Stimulated activated CD4-positive, alpha-beta T cell treated with anti-CD3 and anti-CD28 coated beads, Interleukin-1b, Interleukin-23, amount 100 ng/mL, for 4 hours (primary cell): Measurements from ENCODE around the gene EFNA4.

Experiments used
- DNase-seq, 2 donors: peaks; one replicate each; pipeline ENCODE4 v3.0.0-alpha.2; 2020; ENCODE audit warnings: low read depth in 2 of 2

Gene EFNA4

DNA sequence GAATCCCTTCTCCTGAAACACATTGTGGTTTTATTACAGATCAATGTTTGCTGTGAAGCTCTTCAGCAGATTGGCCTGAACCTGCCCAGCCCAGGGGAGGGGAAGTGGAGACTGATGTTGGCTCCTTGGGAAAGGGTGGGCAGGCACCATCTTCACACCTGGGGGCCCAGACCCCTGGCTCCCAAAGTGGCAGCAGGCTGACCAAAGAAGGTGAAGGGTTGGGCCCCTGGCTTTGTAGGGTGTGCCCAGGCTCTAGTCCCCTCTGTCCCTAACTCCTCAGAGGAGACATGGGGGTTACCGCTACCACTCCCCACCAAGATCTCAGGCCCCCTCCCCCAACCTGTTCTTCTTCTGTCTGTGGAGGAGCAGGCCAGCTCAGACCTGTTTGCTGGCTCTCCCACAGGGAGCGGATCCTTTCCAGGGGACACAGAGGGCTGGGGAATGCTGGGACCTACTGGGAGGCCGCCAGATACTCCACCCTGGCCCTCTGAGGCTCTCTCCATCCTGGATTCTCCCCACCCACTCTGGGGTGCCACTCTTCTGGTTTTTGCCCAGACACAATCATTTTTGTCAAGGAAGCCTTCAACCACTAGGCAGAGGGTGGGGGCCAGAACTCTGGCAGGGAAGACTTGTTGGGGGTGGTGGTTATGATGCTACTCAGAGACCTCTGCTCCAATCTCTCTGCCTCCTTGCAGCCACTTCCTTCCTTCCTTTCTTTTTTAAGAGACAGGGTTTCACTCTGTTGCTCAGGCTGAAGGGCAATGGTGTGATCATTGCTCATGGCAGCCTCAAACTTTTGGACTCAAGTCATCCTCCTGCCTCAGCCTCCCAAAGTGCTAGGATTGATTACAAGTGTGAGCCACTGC lies 10.1 kb downstream of the EFNA4 start:
- DNase-seq: no peak

DNA sequence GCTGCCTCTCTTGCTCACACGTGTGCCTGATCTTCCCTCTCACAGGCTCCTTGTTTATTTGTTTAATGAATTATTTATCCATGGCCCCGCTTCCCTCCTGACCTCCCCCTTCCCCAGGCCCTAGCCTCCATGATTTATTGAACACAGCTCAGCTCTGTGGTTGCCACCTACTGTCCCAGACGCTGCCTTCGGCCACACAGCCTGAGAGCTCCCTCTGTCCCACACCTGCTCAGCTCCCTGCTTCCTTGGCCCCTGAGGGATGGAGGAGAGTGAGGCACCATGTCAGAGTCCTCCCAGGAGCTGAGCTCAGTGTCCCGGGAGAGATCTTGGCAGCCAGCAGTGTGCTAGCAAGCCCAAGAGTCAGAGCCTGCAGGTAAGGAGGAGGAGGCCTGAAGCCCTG lies 12.0 kb downstream of the EFNA4 start:
- no peak for DNase-seq

DNA sequence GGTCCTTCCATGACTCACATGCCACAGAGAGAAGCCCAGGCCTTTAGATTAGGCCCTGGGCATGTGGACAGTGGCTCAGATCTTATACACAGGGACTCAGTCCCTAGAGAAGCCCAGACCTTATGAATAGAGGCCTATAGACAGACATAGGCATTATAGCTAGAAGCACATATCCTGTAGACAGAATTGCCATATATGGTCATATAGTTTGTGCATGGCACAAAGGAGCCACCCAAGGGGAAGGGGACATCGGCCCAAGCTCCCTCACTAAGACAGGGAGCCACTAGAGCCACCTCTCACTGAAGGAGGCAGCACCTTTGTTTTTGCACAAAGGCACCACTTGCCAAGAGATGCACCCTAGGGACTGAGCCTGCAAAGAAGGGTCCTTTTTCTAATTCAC lies 12.8 kb downstream of the EFNA4 start:
- DNase-seq: no peak

DNA sequence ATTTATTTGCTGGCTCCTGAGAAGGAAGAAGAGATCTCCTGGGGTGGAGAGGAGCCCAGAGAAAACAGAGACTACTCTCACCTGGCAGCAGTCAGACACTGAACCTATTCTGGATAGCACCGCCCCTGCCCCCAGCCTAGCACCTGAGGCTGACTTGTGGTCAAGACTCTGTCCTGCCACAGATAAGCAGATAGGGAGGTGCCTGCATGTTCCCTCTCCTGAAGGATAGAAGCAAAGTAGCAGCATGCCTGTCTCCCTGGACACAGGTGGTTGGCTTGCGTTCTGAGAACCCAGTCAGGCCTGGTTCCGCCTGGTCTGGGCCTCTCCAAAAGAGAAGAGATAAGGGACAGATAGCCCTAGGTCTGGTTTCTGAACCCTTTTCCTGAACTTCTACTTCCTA lies 13.8 kb downstream of the EFNA4 start:
- DNase-seq: no peak

DNA sequence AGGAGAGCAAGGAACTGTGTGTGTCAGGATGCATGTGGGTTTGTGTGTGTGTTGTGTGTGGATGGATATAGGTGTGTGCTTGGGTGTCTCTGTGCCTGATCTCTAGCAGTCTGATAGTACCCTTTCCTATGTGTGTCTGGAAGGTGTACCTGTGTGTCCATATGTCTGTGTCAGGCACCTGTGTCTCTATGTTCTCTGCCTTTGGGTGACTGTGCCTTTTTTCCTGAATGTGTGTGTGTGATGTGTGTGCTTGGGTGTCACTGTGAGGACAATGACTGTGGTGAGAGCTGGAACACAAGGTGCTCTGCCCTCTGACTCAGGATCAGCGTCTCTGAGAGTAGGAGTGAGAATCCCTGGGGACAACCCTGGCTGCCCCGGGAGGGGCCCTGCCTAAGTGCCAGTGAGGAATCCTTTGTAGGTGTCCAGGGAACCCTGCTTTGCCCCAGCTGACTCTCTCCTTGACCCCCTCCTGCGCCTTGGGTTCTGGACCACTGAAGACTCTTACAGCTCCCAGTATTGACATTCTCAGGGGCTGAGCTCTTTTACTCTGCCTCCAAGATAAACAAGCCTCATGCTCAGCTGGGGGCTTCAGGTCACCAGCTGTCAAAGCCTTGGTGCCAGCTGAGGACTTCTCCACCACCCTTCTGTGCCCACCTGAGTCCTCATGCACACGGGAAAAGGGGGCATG lies 14.4 kb downstream of the EFNA4 start:
- DNase-seq: no peak

DNA sequence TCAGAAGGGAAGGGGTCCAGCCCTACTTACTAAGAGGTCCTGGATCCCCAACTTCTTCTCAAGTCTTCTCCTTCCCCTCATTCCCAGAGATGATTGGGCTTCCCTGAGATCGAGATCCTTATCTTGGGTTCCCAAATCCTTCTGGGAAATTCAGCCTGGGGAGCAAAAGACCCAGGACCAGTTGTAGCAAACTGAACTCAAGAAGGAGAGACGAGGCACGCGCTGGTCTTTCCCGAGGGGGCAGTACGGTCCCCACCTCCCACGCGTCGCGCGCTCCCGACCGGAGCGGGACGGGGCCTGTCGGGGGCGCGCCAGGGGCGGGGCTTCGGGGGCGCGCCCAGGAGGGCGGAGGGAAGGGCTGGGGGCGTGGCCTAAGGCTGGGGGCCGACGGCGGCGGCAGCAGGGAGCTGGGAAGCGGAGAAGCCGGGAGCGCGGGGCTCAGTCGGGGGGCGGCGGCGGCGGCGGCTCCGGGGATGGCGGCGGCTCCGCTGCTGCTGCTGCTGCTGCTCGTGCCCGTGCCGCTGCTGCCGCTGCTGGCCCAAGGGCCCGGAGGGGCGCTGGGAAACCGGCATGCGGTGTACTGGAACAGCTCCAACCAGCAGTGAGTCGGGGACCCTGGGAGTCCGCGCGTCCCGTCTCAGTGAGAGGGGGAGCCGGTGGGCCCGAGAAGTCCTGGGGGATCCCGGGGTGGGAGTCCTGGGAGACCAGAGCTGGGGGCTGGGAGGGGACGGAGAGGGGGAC lies 15.1 kb downstream of the EFNA4 start, which contains the start of gene EFNA3:
Gene EFNA3 (plus strand): TSS at position 369 of the 741 bp plus-strand sequence. CDS start 105 bp downstream, at position 474.
- DNase-seq: peak; percentile 62 to 66

DNA sequence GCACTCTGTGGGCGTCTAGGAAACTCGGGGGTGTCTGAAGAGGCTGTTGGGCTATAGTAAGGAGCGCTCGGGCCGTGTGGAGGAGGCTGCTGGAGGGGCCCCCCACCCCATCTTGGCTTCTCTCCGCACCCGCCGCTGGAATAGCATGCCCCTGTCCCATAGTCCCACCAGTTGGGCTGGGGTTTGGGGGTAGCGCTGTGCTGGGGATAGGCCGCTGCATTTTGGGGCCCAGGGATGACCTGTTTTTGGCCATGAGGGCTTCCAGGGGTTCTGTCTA lies 15.6 kb downstream of the EFNA4 start:
- DNase-seq: no peak

DNA sequence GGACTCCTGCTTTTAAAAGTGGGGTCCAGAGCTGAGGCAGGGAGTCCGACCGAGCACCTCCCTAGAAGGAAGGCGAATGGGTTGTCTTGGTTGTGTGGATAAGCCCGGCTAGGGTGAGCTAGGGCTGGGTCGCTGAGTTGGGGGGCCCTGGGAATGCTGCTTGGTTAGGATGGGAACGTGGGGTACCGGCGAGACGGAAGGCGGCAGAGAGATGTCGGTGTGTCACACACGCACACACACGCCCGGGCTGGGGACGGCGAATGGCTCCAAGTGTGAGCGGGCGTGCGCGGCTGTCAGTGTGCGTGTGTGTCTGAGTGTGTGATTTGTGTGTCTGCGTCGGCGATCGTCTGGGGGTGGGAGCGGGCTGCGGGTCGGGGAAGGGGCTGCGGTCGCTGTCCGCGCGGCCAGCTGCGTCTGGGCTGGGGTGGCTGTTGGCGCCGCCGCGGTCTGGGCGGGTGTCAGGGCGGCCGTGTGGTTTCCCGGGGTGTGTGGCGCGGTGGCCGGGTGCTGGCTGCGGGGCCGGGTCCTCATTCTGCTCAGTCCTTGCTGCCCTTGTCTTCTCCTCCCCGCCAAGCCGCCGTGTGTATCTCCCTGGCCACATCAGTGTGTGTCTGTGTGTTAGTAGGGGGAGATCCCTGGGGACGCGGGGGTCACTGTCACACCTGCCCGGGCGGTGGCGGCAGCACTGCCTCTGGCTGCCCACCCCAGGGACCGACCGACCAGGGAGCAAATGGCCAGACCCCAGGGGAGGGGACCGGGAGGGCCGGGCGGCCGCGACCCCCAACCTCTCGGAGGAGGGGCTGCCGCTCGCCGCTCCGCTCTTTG lies 16.2 kb downstream of the EFNA4 start:
- no peak for DNase-seq

DNA sequence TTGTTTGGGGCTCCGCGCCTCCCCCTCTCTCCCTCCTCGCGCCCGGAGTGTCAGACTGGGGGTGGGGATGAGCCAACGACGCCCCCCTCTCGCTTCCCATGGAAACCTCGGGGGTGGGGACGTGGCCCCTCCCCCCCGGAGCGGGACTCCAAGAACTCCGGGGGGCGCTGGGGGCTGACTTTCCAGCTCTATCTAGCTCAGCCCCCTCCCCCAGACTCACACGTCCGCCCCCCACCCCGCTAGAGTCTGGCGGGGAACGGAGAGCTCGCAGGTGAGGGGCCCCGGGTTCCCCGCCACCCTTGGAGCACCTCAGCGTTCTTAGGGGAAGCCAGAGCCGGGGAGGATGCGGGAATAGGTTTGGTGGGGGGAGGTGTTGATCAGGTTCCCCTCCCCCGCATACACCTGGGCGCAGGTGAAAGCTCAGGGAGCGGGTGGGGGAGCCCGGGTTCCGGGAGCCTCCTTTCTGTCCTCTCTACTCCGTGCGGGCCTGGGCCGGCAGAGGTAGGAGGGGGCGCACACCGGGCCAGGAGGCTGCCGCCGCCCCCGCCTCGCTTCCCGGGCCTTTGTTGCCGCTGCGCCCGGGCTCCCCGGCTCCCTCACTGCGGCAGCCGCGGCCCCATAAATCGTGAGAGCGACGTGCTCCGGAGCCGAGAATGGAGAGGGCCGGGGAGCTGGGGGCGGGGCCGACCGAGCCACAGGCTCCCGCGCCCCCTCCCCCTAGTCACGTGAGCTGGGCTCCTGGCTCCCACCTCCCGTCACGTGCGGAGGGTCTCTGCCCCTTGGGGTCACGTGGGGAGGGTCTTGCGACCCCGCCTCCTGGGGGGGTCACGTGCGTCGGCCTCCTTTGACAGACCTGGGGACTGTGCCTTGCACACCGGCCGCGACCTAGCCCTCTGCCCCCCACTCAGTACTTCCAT lies 17.0 kb downstream of the EFNA4 start:
- no peak for DNase-seq

DNA sequence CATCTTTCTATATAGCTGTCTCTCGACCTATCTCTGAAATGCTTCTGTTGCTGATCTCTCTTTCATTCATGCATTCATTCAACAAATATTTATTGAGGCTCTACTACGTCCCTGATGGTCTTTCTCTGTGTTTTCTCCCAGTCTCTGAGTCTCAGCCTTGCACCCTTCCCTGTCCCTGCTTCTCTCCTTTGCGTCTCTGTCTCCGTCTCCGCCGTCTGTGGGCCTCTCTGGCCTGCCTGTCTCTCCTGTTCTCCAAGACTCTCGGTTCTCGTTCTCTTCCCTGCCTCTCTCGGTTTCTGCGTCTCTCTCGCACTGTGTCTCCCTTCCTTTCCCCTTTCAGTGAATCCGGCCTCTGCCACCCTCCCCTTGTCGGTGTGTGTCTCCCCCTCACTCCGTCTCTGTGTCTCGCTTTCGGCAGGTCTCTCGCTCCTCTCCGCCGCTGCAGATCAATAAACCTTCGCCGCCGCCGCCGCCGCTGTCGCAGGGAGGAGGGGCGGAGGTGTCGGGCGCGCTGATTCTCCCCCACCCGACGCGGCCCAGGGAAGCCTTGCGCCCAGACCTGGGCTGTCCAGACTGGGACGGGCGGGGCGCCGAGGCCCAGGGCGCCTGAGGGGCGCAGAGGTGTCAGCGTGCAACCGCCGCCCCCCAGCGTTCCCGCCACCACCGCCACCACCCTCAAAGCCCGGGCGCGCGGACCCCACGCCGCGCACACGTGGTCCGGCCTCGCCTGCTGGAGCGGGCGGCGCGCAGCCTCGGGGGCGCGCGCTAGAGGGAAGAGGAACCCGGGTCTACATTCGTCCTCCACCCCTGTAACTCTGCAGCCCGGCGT lies 18.1 kb downstream of the EFNA4 start:
- DNase-seq: no peak

DNA sequence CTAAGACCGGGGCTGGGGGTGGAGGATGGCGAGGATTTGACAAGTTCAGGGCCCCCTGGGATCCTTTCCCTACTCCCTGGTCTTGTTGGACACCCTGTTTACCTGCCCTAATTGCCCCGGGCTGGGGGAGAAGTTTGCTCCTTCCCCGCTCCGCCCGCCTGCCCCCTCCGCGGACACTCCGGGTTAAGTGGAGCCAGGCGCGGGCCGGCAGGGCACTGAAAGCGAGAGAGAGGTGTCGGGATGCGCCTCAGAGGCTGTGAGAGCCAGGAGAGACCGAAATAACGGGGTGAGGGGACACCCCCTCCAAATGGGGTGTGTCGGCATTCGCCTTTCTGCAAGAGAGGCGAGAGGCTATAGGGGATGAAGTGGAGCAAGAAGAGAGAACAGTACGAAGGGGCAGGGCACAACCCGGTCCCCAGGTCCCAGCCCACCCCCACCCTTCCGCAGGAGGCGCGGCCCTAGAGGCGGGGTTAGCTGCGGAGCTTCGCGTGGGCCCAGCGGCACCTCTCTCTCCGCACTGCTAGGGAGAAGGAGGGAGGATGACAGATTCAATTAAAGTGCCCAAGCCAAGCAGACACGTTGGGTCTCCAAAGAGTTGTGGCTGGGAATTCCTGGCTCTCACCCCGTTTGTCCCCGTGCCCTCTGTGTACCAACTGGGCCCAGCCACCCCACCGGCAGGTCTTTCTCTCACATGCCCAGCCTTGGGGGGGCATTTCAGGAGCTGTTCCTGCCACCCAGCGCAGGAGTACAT lies 18.9 kb downstream of the EFNA4 start:
- no peak for DNase-seq

DNA sequence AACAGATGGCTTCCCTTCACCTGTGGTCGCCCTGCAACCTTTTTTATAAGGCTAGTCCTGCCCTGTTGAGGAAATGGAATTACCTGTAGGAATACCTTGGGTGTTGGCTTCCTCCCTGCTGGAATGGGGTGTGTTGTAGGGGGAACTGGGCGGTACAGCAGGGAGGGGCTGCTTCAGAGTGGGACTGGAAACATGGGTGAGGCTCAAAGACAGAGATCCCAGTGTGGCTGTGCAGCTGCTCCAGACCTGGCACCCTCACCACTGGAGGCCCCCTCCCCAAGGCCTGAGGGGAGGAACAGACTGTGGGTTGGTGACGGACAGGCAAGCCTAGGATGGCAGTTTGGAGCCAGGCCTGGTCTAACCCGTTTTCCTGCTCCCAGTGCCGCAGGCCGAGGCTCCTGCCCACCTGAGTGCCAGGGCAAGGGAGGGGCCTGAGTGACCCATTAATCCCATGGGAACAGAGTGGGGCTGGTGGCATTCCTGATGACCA lies 19.6 kb downstream of the EFNA4 start:
- no peak for DNase-seq

DNA sequence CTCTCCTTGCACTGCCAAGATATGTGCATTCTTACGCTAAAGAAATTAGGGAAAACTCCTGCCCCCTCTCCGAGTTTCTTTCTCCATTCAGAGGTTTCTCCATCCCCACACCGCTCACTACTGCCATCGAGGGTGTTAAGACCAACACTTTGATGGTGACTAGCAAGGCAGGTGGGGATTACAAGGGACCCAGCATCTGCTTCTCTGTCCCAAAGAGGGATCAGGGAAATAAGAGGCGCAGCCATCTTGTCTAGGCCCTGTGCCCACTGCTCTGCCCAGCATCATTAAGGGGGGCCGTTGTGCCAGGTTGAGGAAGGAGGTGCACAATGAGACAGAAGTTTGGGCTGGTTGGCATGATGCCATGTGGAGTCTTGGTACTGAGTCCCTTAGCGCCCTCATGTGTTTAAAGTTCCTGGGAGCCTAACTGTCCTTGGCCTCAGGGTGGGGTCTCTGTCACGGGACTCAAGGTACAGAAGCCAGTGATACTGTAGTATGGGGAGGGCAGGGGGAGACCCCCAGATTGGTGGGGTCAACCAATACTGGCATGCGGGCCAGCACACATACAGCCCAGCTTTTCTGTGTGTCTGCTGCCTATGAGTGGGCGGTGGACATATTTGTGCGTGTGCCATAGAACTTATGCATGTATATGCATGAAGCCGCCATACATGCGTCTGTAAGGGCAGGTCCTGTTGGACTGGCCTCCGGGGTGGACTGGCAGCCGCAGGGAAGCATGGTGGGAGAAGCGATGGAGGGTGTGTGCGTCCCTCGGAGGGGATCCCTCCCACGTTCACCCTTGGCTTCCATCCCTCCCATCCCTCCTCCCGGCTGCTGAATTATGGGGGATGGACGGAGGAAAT lies 20.6 kb downstream of the EFNA4 start:
- DNase-seq: no peak

DNA sequence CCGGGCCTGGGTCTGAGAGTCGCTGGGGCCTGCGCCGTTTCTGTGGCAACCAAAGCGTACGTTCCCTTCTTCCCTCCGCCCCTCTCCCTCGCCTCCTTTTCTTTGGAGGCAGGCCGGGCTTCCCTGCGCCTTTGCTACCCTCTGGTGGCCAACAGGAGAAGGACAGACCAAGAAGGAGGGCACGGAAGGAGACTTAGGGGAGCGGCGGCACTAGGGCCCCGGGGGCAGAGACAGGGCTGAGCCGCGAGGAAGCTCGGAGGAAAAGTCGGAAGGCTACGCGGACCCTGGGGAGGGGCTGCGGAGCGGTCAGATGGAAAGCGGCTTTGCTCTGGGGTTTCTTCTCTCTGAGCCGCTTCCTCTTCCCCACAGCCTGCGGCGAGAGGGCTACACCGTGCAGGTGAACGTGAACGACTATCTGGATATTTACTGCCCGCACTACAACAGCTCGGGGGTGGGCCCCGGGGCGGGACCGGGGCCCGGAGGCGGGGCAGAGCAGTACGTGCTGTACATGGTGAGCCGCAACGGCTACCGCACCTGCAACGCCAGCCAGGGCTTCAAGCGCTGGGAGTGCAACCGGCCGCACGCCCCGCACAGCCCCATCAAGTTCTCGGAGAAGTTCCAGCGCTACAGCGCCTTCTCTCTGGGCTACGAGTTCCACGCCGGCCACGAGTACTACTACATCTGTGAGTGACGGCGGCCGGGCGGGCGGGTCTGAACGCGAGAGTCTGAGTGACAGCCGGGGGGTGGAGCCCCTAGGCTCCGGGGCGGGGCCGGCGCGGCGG lies 21.4 kb downstream of the EFNA4 start:
- DNase-seq: peak; percentile 83 to 89

DNA sequence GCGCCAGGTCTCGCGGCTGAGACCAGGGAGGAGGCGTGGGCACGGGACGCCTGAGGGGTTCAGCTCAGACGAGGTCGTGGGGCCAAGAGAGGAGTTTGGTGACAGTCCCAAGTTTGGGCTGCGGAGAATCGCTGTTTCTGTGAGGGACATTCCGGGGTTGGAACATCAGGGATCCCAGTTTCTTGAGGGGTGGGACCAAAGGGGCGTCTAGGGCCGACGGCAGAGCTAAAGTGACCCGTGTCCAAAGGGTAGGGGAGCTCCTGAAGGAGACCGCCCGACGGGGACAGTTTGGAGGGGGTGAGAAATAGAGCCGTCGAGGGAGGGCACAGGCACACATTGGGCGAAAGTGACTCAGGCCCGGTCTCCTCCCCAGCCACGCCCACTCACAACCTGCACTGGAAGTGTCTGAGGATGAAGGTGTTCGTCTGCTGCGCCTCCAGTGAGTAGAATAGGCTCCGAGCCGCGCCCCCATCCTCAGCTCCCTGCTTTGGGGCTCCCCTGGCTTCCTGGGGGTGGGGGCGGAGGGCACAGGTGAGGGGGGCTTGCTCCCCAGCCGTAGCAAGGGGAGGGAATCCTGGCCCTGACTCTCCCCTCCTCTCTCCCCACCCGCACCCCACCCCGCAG lies 22.1 kb downstream of the EFNA4 start:
- peak; percentile 65 to 78 for DNase-seq

DNA sequence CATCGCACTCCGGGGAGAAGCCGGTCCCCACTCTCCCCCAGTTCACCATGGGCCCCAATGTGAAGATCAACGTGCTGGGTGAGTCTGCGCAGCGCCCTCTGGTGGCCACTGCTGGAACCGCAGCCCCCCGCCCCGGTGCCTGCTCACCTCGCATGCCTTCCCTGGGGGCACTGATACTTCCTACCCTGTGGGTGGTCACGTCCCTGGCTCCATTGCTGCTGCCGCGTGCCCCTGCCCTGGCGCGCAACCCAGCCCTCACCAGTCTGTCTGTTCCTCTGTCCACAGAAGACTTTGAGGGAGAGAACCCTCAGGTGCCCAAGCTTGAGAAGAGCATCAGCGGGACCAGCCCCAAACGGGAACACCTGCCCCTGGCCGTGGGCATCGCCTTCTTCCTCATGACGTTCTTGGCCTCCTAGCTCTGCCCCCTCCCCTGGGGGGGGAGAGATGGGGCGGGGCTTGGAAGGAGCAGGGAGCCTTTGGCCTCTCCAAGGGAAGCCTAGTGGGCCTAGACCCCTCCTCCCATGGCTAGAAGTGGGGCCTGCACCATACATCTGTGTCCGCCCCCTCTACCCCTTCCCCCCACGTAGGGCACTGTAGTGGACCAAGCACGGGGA lies 22.7 kb downstream of the EFNA4 start:
- DNase-seq: peak; percentile 68 to 75
